Ascending aorta (tissue), 2 donors: ENCODE data around the gene IL31. TPM values are rescaled to one million over a fixed set of nuclear protein-coding genes. Genes with fewer than 3 reads are reported as not detected.
A peak's percentile ranks its signal among the peaks of the same experiment; 100 is the strongest.

Experiments used
- DNase-seq, 2 donors: peaks; one replicate each; pipeline ENCODE4 v3.0.0-alpha.2; 2019; ENCODE audit warnings: low spot score in 2 of 2
- H3K27ac ChIP-seq, 2 donors: fragments of 200-600 bp; sonication (generic); one replicate each; pipeline ENCODE4 v1.5.1; 2016 to 2017; ENCODE audit warnings: mild to moderate bottlenecking in 1 of 2
- H3K27me3 ChIP-seq: fragments of 200-600 bp; sonication (generic); one replicate; pipeline ENCODE4 v1.5.1; 2017
- H3K36me3 ChIP-seq, 2 donors: fragments of 200-600 bp; sonication (generic); one replicate each; pipeline ENCODE4 v1.5.1; 2016
- H3K4me1 ChIP-seq, 2 donors: fragments of 200-600 bp; sonication (generic); one replicate each; pipeline ENCODE4 v1.5.1; 2016 to 2017; ENCODE audit warnings: mild to moderate bottlenecking in 1 of 2
- H3K4me3 ChIP-seq, 2 donors: fragments of 200-600 bp; sonication (generic); one replicate each; pipeline ENCODE4 v1.5.1; 2016 to 2017; ENCODE audit warnings: mild to moderate bottlenecking in 1 of 2
- H3K9me3 ChIP-seq, 2 donors: fragments of 200-600 bp; sonication (generic); one replicate each; pipeline ENCODE4 v1.5.1; 2016
- CTCF ChIP-seq, 3 experiments: fragments of 200-600 bp in 2 of 3; fragments of 450-650 bp in 1 of 3; sonication (generic) in 2 of 3; IDR thresholded peaks; one replicate each; pipeline ENCODE4 v1.5.1; 2016 to 2019; ENCODE audit warnings: antibody characterized with exemption in 3 of 3, mild to moderate bottlenecking in 1 of 3, moderate library complexity in 1 of 3
- intact Hi-C: fragments of 100-400 bp; cut with DNase I; formaldehyde crosslinking; loops from one replicate; pipeline ENCODE4 v1.15.1; 2023
- total RNA-seq: library from RNA; depleted of rRNA; stranded (reverse); fragments of >200 nt; gene quantifications from one replicate; pipeline ENCODE4 v1.1.0, GENCODE V29; 2016

The IL31 gene
- total RNA-seq, 1 donor from 2014 or later, result not detected

GRCh38 chr12:122206976-122207375 lies 33.0 kb upstream of the IL31 start:
- no peaks in the 10 kb centered on the region for H3K9me3 ChIP-seq
- intact Hi-C loops, result no loop called here
- DNase-seq, result no peak
- no peaks in the 10 kb centered on the region for H3K27me3 ChIP-seq
- no peak for TF ChIP-seq CTCF (IDR thresholded peaks at IDR 0.05)
- H3K4me3 ChIP-seq, result no peak overlapping the region
- H3K27ac ChIP-seq, result no peak overlapping the region
- H3K4me1 ChIP-seq, result peaks cover 5 to 10% of the 10 kb centered on the region in 2 donors
- H3K36me3 ChIP-seq, result peaks cover 39 to 53% of the 10 kb centered on the region in 2 donors

- H3K27ac ChIP-seq, result no peak overlapping the region
- H3K9me3 ChIP-seq, result no peaks in the 10 kb centered on the region
- no peak for TF ChIP-seq CTCF (IDR thresholded peaks at IDR 0.05)
- peaks cover 5 to 10% of the 10 kb centered on the region in 2 donors for H3K4me1 ChIP-seq
- intact Hi-C loops, result no loop called here
- DNase-seq, result no peak
- H3K27me3 ChIP-seq, result no peaks in the 10 kb centered on the region
- H3K36me3 ChIP-seq, result peaks cover 32 to 47% of the 10 kb centered on the region in 2 donors
- H3K4me3 ChIP-seq, result no peak overlapping the region
These were observed 32.3 kb upstream of the IL31 start for GRCh38 chr12:122206111-122206881.

GRCh38 chr12:122205053-122205925 lies 31.3 kb upstream of the IL31 start:
- no peak overlapping the region for H3K27ac ChIP-seq
- no peak overlapping the region for H3K4me3 ChIP-seq
- no peaks in the 10 kb centered on the region for H3K27me3 ChIP-seq
- peaks cover 5 to 10% of the 10 kb centered on the region in 2 donors for H3K4me1 ChIP-seq
- no peak for TF ChIP-seq CTCF (IDR thresholded peaks at IDR 0.05)
- no peak for DNase-seq
- no peaks in the 10 kb centered on the region for H3K9me3 ChIP-seq
- intact Hi-C loops, result no loop called here
- peaks cover 24 to 37% of the 10 kb centered on the region in 2 donors for H3K36me3 ChIP-seq

- H3K4me1 ChIP-seq, result peaks cover 5 to 10% of the 10 kb centered on the region in 2 donors
- H3K9me3 ChIP-seq, result no peaks in the 10 kb centered on the region
- H3K27ac ChIP-seq, result no peak overlapping the region
- no peak for TF ChIP-seq CTCF (IDR thresholded peaks at IDR 0.05)
- peak in 1 of 2 donors; percentile 58 for DNase-seq
- peak overlapping the region; percentile 67 to 78 for H3K4me3 ChIP-seq
- H3K36me3 ChIP-seq, result peaks cover 17 to 29% of the 10 kb centered on the region in 2 donors
- intact Hi-C loops, result no loop called here
- no peaks in the 10 kb centered on the region for H3K27me3 ChIP-seq
These were observed 30.4 kb upstream of the IL31 start for GRCh38 chr12:122204167-122205052.
